Body of pancreas (tissue), 4 donors: Measurements from ENCODE around the gene RASGRF1.

ENCODE experiments used
- POLR2A ChIP-seq, 3 donors: fragments of 450-650 bp; IDR thresholded peaks; one replicate each; pipeline ENCODE4 v1.6.1; 2016; ENCODE audit warnings: antibody characterized with exemption in 3 of 3, mild to moderate bottlenecking in 2 of 3
- TF ChIP-seq, protein P1 (sequence below), 7 experiments: fragments of 450-650 bp in 4 of 7; fragments of 200-600 bp in 3 of 7; sonication (generic) in 3 of 7; IDR thresholded peaks; one replicate each; pipeline ENCODE4 v1.5.1; 2016 to 2019; ENCODE audit warnings: antibody characterized with exemption in 7 of 7

DNA sequence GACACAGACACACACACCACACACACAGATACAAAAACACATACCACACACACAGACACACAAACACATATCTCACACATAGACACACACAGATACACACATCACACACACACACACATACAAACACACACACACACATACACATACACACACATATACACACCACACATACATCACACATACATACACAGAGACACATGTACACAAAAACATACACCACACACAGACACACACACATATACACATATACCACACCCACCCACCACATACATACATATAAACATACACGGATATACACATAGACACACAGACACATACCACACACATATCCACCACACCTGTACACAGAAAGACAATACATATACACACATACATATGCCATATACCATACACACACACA is 66.7 kb downstream of the RASGRF1 start:
- TF ChIP-seq, protein P1, sequence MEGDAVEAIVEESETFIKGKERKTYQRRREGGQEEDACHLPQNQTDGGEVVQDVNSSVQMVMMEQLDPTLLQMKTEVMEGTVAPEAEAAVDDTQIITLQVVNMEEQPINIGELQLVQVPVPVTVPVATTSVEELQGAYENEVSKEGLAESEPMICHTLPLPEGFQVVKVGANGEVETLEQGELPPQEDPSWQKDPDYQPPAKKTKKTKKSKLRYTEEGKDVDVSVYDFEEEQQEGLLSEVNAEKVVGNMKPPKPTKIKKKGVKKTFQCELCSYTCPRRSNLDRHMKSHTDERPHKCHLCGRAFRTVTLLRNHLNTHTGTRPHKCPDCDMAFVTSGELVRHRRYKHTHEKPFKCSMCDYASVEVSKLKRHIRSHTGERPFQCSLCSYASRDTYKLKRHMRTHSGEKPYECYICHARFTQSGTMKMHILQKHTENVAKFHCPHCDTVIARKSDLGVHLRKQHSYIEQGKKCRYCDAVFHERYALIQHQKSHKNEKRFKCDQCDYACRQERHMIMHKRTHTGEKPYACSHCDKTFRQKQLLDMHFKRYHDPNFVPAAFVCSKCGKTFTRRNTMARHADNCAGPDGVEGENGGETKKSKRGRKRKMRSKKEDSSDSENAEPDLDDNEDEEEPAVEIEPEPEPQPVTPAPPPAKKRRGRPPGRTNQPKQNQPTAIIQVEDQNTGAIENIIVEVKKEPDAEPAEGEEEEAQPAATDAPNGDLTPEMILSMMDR (IDR thresholded peaks at IDR 0.05): no peak
- no peak for TF ChIP-seq POLR2A (IDR thresholded peaks at IDR 0.05)
